ENCODE results near the gene THOP1.

GRCh38 chr19:2766594-2767372 lies 18.5 kb upstream of the THOP1 start:
- TF ChIP-seq CTCF (IDR thresholded peaks at IDR 0.05) (no peak), EP300 (IDR thresholded peaks at IDR 0.05) (no peak)

All from ovary (tissue), 3 donors.